Psoas muscle (tissue), 8 donors: ENCODE data around the gene ILF2. TPM values are rescaled to one million over a fixed set of nuclear protein-coding genes. Genes with fewer than 3 reads are reported as not detected.
A peak's percentile ranks its signal among the peaks of the same experiment; 100 is the strongest.

Experiments used
- ATAC-seq, 4 donors: fragments of 200-7000 bp; cut with Tn5 transposase; one replicate each; pipeline ENCODE4 v1.9.1; 2020; ENCODE audit warnings: moderate library complexity in 3 of 4, mild to moderate bottlenecking in 2 of 4
- DNase-seq, 2 donors: peaks; one replicate each; pipeline ENCODE4 v3.0.0-alpha.2; 2020
- H3K27ac ChIP-seq: fragments of 200-600 bp; one replicate; pipeline ENCODE4 v1.8.0; 2022
- H3K27me3 ChIP-seq, 3 donors: fragments of 200-600 bp in 1 of 3; one replicate each; pipeline versions ENCODE4 v1.6.1 to v1.8.0; 2013 to 2022; ENCODE audit warnings: low read length in 2 of 3, mild to moderate bottlenecking in 2 of 3, moderate library complexity in 1 of 3; ENCODE audit not compliant: insufficient read depth in 3 of 3
- H3K36me3 ChIP-seq, 2 donors: fragments of 200-600 bp in 1 of 2; one replicate each; pipeline versions ENCODE4 v1.6.1 to v1.8.0; 2013 to 2022; ENCODE audit warnings: low read depth in 1 of 2, mild to moderate bottlenecking in 1 of 2, moderate library complexity in 1 of 2; ENCODE audit not compliant: insufficient read depth in 1 of 2
- H3K4me1 ChIP-seq: fragments of 200-600 bp; one replicate; pipeline ENCODE4 v1.8.0; 2022
- H3K4me3 ChIP-seq: fragments of 200-600 bp; one replicate; pipeline ENCODE4 v1.8.0; 2022; ENCODE audit warnings: mild to moderate bottlenecking
- H3K9me3 ChIP-seq: fragments of 200-600 bp; one replicate; pipeline ENCODE4 v1.8.0; 2022
- CTCF ChIP-seq: fragments of 200-600 bp; IDR thresholded peaks from one replicate; pipeline ENCODE4 v1.8.0; 2022; ENCODE audit warnings: antibody characterized with exemption
- WGBS, 3 donors: extraction: QIAGEN DNeasy Blood & Tissue Kit; methylation state at CpG; one replicate each; pipeline versions ENCODE4 v1.1.6 to v1.1.7; 2013; 5-methylcytosine and 5-hydroxymethylcytosine counted together
- intact Hi-C, 2 donors: fragments of 100-400 bp; cut with DNase I; formaldehyde crosslinking; loops; one replicate each; pipeline versions ENCODE4 v1.11.0 to v1.14.2; 2022
- polyA plus RNA-seq, 3 donors: library from polyadenylated mRNA; stranded (reverse); fragments of 200-250 nt; gene quantifications; one replicate each; pipeline ENCODE4 v1.2.3, GENCODE V29; 2013
- total RNA-seq, 4 donors: library from RNA; stranded (reverse); fragmentation: NEBNext Ultra II Directional in 2 of 4; extraction: Animal tissue kit (Norgen Biotek cat#: 25700) in 2 of 4; gene quantifications; one replicate each; pipeline versions ENCODE4 v1.2.1 to v1.2.4, GENCODE V29; 2021 to 2023
- donor health status: healthy with polysubstance abuse.
- donor health status: DM: no; HTN: no; CAD: no; lungs with moderate emphysema.
- donor health status: Bipolar disorder and iron deficiency.
- donor health status: healthy.
- donor health status: DM: yes; HTN: yes; CAD: no.
- donor health status: DM: no; HTN: no; CAD: no.
- donor health status: DM: no; HTN: no; CAD: no.
- donor health status: DM: yes; HTN: yes; CAD: no.

Gene ILF2
- total and polyA plus RNA-seq, 7 donors, result 71.7 to 158 (median 99.2) TPM

- peaks cover 9% of the 10 kb centered on the region for H3K4me1 ChIP-seq
- peak in 3 of 4 donors; percentile 10 to 42 (median 33) for ATAC-seq
- H3K27ac ChIP-seq, result peak overlapping the region; percentile 74
- no peaks in the 10 kb centered on the region for H3K9me3 ChIP-seq
- intact Hi-C loops, result no loop called here
- no peak for DNase-seq
- no peaks in the 10 kb centered on the region for H3K27me3 ChIP-seq
- 88 to 93% (median 89%) methylated on average over 3 of the region's 3 CpGs for WGBS, 3 donors
- H3K36me3 ChIP-seq, result peaks cover 0 to 11% of the 10 kb centered on the region in 2 donors
- H3K4me3 ChIP-seq, result no peak overlapping the region
- TF ChIP-seq CTCF, result no peak
Measured at GRCh38 chr1:153655333-153655732, 15.5 kb downstream of the ILF2 start.

GRCh38 chr1:153652805-153653500 is 17.8 kb downstream of the ILF2 start:
- H3K4me3 ChIP-seq, result no peak overlapping the region
- H3K27ac ChIP-seq, result peak overlapping the region; percentile 51
- ATAC-seq, result no peak
- intact Hi-C loops, result no loop called here
- no peak for DNase-seq
- TF ChIP-seq CTCF, result no peak
- peaks cover 20% of the 10 kb centered on the region for H3K4me1 ChIP-seq
- no peaks in the 10 kb centered on the region for H3K36me3 ChIP-seq
- H3K9me3 ChIP-seq, result no peaks in the 10 kb centered on the region
- WGBS, 3 donors, result 31 to 55% (median 43%) methylated on average over 3 of the region's 3 CpGs
- H3K27me3 ChIP-seq, result no peaks in the 10 kb centered on the region

- intact Hi-C loops, result no loop called here
- Histone ChIP-seq H3K9me3 (no peaks in the 10 kb centered on the region), H3K27me3 (no peaks in the 10 kb centered on the region), H3K27ac (no peak overlapping the region), H3K36me3 (peaks cover 0 to under 1% of the 10 kb centered on the region in 2 donors), H3K4me3 (no peak overlapping the region), H3K4me1 (peaks cover 24% of the 10 kb centered on the region)
- TF ChIP-seq CTCF, result no peak
- DNase-seq (no peak), ATAC-seq (no peak)
- WGBS, 3 donors, result 61 to 80% (median 69%) methylated on average over 1 of the region's 1 CpG
Measured at GRCh38 chr1:153651771-153652170, 19.0 kb downstream of the ILF2 start.

- Histone ChIP-seq H3K36me3 (peaks cover 10 to 20% of the 10 kb centered on the region in 2 donors), H3K27me3 (no peaks in the 10 kb centered on the region), H3K4me3 (no peak overlapping the region), H3K27ac (peak overlapping the region; percentile 82), H3K9me3 (no peaks in the 10 kb centered on the region), H3K4me1 (peaks cover 25% of the 10 kb centered on the region)
- peak; percentile 85 to 93 for DNase-seq
- 36 to 47% (median 39%) methylated on average over 2 of the region's 2 CpGs for whole genome bisulfite sequencing, 3 donors
- peak; percentile 93 to 95 (median 93) for ATAC-seq
- TF ChIP-seq CTCF, result no peak
- intact Hi-C loops, result loop anchor here in 1 of 2 donors (1.0 kb wide), 1 partner anchor 10 kb away; no protein-coding TSS in a partner anchor
Measured at GRCh38 chr1:153649863-153650235, 20.9 kb downstream of the ILF2 start.
